HEK293 (cell line): ENCODE results near the gene PCSK5.

Experiments
- ZBTB6 ChIP-seq: fragments of 450-650 bp; formaldehyde crosslinking; IDR thresholded peaks from 2 replicates; pipeline ENCODE4 v1.5.1; 2017; ENCODE audit warnings: missing biosample characterization, missing genetic modification characterization
- ZFP69B ChIP-seq: fragments of 450-650 bp; formaldehyde crosslinking; IDR thresholded peaks from 2 replicates; pipeline ENCODE4 v1.5.1; 2016; ENCODE audit warnings: missing biosample characterization, missing genetic modification characterization
- ZNF639 ChIP-seq: fragments of 450-650 bp; formaldehyde crosslinking; IDR thresholded peaks from 2 replicates; pipeline ENCODE4 v1.5.1; 2016; ENCODE audit warnings: missing biosample characterization, missing genetic modification characterization

DNA sequence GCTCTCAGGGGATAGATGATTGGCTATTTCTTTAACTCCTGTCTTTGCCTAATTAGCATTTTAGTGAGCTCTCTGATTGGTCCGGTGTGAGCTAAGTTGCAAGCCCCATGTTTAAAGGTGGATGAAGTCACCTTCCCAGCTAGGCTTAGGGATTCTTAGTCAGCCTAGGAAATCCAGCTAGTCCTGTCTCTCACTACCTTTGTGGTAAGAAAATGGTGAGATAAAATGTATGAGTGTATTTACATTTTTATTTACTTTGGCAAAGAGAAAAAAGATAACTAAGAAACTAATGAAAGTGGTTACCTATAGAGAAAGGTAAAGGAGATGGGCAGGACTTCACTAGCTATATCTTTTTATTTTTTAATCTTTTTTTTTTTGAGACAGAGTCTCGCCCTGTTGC is 357.0 kb downstream of the PCSK5 start:
- no peak for TF ChIP-seq ZNF639 (tag by site-specific recombination)
- TF ChIP-seq ZFP69B (tag by site-specific recombination), result no peak
- no peak for TF ChIP-seq ZBTB6 (tag by site-specific recombination)
